H7 (cell line): Measurements from ENCODE around the gene RGS19. TPM values are rescaled to one million over a fixed set of nuclear protein-coding genes. Genes with fewer than 3 reads are reported as not detected.
A peak's percentile ranks its signal among the peaks of the same experiment; 100 is the strongest.

ENCODE experiments used
- DNase-seq: peaks from one replicate; pipeline ENCODE4 v3.0.0; 2012
- H3K27me3 ChIP-seq: 2 replicates; pipeline ENCODE4 v1.6.0; 2011; ENCODE audit warnings: mild to moderate bottlenecking, low read length; ENCODE audit not compliant: control insufficient read depth, insufficient read depth
- H3K36me3 ChIP-seq: replicated peaks from 2 replicates; pipeline ENCODE4 v1.5.1; 2011; ENCODE audit warnings: low read length; ENCODE audit not compliant: control insufficient read depth, insufficient read depth
- H3K4me3 ChIP-seq: 2 replicates; pipeline ENCODE4 v1.5.1; 2011; ENCODE audit warnings: low read depth, mild to moderate bottlenecking, control low read depth, low read length, moderate library complexity; ENCODE audit not compliant: insufficient read depth
- total RNA-seq: library from RNA; depleted of rRNA; stranded (reverse); fragments of >200 nt; shearing (Covaris generic); gene quantifications from 2 replicates; pipeline ENCODE4 v1.2.3, GENCODE V29; 2014

Gene RGS19
- total RNA-seq, 1 experiment from 2014 or later = 24.3 TPM

- Histone ChIP-seq H3K36me3 (no peaks in the 10 kb centered on the region), H3K4me3 (no peak overlapping the region), H3K27me3 (no peaks in the 10 kb centered on the region)
- no peak for DNase-seq
Measured at GRCh38 chr20:64112691-64113443, 33.5 kb upstream of the RGS19 start.

GRCh38 chr20:64111841-64112641 lies 32.7 kb upstream of the RGS19 start:
- H3K36me3 ChIP-seq = no peaks in the 10 kb centered on the region
- H3K4me3 ChIP-seq = no peak overlapping the region
- DNase-seq = no peak
- H3K27me3 ChIP-seq = no peaks in the 10 kb centered on the region

DNA sequence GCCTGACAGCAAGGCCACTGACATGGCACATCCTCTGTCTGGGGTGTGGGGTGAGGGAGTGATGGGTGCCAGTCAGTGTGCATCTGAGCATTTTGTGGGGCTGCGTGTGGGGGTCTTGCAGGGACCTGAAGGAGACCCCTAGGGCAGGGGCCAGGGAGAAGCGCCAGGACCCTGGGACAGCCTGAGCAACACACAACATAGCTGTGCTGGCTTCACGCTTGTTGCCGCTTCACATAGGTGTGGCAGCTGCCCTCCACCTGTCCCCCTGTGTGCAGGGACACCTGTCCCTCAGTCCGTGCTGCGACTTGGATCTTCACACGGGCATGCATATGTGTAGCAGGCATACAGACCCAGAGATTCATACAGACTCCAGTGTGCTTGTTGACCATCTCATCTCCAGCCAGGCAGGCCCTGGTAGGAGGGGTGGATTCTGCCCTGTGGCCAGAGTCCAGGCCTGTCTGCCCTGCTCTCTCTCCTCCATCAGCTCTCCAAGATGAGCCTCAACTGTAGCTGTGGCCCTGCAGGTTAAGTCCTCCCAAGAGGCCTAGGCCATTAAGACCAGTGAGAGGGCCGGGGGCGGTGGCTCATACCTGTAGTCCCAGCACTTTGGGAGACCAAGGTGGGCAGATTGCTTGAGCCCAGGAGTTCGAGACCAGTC lies 31.2 kb upstream of the RGS19 start:
- no peaks in the 10 kb centered on the region for H3K36me3 ChIP-seq
- no peaks in the 10 kb centered on the region for H3K27me3 ChIP-seq
- H3K4me3 ChIP-seq = no peak overlapping the region
- DNase-seq = no peak

DNA sequence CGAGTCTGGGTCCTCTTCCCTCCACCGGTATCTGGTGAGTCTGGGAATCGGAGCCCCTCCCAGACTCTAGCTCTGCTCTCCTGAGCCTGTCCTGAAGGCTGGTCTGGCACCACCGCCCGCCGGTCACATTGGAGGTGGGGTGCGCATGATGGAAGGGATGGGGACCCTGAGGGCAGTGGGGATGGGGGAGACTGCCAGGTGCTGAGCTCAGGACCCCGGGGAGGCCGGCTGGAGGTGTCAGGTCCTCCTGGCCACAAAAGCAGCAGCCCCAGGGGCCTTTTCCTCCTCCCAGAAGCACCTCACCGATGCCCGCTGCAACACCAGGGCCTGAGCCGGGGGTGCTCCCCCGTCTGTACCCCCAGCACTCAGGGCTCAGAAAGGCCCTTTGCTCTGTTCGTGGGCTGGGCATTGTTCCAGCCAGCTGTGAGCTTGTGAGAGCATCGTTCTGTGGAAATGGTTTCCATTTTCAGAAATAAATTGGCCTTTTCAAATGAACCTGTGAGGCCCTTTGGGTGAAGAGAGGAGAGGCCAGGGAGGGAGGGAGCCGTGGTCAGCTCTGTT lies 30.6 kb upstream of the RGS19 start:
- H3K27me3 ChIP-seq = no peaks in the 10 kb centered on the region
- H3K36me3 ChIP-seq = no peaks in the 10 kb centered on the region
- no peak overlapping the region for H3K4me3 ChIP-seq
- DNase-seq = no peak

DNA sequence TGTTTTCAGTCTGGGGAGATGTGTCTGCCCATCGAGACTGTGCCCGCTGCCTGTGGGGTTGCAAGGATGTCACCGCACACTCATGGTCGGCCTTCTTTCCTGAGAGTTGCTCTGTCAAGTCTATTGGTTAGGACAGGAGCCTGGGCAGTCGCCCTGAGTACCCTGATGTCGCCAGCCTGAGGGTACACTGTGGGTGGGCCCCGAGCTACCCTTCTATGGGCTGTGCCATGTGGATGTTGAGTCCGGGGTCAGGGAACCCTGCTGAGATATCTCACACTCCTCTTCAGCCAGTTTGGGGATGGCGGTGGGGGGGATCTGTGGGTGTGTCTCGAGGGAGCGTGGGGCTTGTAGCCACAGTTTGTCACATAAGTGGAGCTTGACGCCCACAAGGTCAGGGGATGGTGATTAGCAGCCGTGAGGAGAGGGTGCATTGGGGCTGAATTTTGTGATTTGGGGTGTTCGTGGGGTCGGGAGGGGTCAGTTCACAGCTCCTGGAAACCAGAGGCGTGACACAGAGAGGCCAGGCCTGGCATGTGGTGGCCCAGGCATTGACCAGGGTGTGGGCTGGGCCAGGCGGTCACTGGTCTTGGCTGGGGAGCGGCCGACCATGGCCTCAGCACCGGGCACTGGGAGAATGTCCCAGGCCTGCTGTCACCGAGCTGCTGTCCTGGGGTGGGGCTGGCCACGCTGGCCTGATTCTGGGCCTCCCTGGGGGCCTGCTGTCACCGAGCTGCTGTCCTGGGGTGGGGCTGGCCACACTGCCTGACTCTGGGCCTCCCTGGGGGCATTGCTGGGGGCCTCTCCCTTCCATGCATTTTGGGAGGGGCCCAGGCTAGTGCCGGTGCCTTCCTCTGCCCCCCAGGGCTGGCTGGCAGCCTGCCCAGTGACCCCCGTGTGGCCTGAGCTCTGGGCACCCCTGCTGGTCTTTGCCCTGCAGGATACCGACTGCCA lies 29.7 kb upstream of the RGS19 start:
- no peak for DNase-seq

DNA sequence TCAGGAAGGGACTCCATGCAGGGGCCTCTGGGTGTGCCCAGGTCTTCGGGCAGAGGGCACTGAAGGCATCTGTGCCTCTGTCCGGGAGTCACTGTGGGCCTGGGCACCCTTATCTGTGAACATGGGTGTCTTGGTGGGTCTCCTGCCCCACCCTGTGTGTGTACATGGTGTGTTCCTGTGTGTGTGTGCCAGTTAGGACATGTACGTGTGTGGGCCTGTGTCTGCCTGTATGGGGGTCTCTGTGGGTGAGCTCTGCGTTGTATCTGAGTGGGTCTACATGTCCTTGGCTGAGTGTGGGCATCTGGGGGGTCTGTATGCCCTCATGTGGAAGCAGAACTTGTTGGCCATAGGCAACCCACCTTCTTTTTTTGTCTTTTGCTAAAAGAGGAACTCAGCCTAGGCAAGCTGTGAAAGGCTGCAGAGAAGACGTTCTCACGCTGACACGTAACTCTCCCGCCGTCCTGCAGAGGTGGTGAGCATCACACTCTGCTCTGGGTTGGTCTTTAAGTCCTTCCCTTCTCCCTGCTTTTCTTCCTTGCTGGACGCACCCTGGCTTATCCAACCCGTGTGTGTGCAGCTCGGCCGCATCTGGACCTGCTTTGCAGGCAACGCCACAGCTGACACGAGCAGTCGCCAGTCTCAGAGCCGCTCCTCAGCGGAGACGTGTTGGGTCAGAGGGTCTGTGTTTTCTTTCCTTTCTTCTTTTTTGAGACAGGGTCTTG lies 28.6 kb upstream of the RGS19 start:
- no peak overlapping the region for H3K4me3 ChIP-seq
- peaks cover 5% of the 10 kb centered on the region for H3K27me3 ChIP-seq
- no peaks in the 10 kb centered on the region for H3K36me3 ChIP-seq
- no peak for DNase-seq

More for the DNA sequence above, 29.7 kb upstream of the RGS19 start:
- Histone ChIP-seq H3K36me3 (no peaks in the 10 kb centered on the region), H3K27me3 (no peaks in the 10 kb centered on the region), H3K4me3 (no peak overlapping the region)

DNA sequence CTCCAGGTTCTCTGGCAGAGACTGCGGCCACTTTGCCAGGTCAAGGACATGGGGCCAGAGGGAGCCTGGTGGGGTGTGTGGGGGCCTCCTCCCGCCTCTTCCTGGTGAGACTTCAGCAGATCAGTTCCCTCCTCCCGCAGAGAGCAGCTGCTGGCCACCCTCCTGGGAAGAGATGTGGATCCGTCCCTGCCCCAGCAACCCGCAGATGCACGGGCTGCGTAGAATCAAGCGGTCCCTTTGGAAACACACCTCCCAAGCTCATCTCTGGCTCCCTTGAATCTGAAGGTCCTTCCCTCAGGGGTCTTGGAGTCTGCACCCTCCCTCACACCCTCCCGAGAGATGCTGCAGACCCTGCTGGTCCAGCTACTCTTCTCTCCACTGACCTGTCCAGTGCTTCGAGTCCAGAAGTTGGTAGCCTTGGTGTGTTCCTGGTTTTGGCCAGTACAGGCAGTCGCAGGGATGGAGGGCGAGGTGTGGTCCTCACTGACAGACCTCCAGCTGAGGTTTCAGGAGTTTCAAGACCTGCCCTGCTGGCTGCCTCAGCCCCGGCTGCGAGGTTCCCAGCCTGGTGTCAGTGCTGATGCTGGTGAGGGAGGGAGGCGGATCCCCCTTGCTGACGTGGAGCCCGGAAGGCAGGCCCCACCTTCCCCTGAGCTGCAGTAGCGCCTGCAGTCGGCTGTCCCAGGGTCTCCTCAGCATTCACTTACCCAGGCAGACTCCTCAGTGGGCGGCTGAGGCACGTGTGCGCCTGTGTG lies 27.8 kb upstream of the RGS19 start, which contains the start of gene NPBWR2:
Gene NPBWR2, minus strand, starts transcription at position 585 of the 755 bp plus-strand sequence. CDS start 734 bp downstream, outside the sequence.
- Histone ChIP-seq H3K36me3 (no peaks in the 10 kb centered on the region), H3K27me3 (peaks cover 10% of the 10 kb centered on the region), H3K4me3 (no peak within 1 kb of the TSS)
- peak; percentile 88 for DNase-seq

GRCh38 chr20:64106435-64106961 lies 27.2 kb upstream of the RGS19 start:
- H3K27me3 ChIP-seq = peaks cover 14% of the 10 kb centered on the region
- DNase-seq = no peak
- H3K4me3 ChIP-seq = no peak overlapping the region
- H3K36me3 ChIP-seq = no peaks in the 10 kb centered on the region

DNA sequence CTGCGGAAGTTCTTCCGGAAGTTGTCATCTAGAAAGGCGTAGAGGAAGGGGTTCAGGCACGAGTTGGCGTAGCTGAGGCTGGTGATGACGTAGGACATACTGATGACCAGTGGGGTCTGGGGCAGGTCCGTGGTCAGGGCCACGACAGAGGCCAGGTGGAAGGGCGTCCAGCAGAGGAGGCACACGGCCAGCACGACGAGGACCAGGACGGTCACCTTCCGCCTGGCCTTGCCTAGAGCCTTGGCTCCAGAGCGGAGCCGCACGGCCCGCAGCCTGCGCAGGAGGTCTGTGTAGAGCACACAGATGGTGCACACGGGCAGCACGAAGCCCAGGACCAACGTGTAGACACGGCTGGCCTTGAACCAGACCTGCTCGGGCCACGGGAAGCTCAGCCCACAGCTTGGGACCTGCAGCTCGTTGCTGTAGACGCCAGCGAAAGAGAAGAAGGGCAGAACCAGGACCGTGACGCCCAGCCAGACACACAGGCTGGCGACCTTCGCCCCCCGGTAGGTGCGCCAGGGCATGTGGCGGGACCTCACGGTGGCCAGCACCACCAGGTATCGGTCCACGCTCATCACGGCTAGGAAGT lies 26.6 kb upstream of the RGS19 start:
- peaks cover 18% of the 10 kb centered on the region for H3K27me3 ChIP-seq
- no peak overlapping the region for H3K4me3 ChIP-seq
- no peak for DNase-seq
- H3K36me3 ChIP-seq = no peaks in the 10 kb centered on the region

DNA sequence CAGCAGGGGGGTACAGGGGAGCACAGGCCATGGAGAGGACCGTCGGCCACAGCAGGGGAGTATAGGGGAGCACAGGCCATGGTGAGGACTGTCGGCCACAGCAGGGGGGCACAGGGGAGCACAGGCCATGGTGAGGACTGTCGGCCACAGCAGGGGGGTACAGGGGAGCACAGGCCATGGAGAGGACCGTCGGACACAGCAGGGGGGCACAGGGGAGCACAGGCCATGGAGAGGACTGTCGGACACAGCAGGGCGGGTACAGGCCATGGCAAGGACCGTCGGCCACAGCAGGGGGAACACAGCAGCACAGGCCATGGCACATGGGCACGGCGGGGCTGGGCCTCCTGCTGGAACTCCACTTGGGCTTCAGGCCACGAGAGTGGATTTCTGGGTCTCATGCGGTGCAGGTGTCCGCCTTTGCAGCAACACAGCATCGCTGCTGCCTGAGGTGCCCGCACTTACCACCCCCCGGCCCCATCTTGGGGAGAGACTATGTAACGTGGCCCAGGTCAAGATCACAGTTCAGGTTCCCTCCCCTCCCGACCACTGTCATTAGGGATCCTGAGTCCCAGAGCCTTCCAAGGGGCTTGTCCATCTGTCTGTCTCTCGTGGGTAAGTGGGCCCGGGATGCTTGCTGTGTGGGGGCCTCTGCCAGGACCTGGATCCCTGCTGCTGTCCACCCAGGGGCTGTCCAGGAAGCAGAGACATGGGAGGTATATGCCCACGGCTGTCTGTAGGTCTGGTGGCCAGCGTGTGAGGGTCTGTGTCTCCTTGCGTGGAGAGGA lies 25.5 kb upstream of the RGS19 start:
- no peak for DNase-seq
- Histone ChIP-seq H3K36me3 (no peaks in the 10 kb centered on the region), H3K27me3 (peaks cover 19% of the 10 kb centered on the region), H3K4me3 (no peak overlapping the region)

DNA sequence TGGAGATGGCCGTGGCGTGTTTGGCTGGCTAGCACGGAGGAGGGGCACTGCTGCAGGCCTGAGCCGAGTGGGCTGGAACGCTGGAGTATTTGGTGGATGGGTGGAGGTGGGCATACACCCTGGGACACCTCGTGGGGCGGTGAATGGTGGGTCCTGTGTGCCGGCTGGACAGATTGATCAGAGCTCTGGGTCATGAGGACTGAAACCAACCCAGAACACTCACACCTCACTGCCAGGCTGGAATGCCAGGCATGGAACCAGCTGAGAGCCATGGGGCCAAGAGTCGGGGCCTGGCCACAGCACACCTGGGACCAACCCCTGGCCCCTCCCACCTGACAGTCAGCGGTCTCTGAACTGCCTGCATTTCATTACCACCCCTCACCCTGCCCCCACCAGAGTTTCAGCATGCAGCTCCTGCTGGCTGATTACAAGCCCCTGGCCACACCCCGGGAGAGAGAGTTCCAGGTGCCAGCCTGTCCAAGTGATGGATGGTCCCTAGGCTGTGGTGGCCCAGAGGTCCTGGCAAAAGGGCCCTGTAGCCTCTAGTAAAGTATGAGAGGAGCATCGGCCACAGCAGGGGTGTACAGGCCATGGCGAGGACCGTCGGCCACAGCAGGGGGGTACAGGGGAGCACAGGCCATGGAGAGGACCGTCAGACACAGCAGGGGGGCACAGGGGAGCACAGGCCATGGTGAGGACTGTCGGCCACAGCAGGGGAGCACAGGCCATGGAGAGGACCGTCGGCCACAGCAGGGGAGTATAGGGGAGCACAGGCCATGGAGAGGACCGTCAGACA lies 24.8 kb upstream of the RGS19 start:
- no peaks in the 10 kb centered on the region for H3K36me3 ChIP-seq
- peaks cover 19% of the 10 kb centered on the region for H3K27me3 ChIP-seq
- DNase-seq = peak; percentile 80
- no peak overlapping the region for H3K4me3 ChIP-seq
